HG03520 (cell line): ENCODE data around the gene ZG16B.
A peak's percentile ranks its signal among the peaks of the same experiment; 100 is the strongest.

Source experiments
- ATAC-seq: cut with Tn5 transposase; IDR thresholded peaks from one replicate; pipeline ENCODE4 v1.9.1; 2021; ENCODE audit warnings: mild to moderate bottlenecking, moderate library complexity; ENCODE audit not compliant: unreplicated experiment

ZG16B gene

DNA sequence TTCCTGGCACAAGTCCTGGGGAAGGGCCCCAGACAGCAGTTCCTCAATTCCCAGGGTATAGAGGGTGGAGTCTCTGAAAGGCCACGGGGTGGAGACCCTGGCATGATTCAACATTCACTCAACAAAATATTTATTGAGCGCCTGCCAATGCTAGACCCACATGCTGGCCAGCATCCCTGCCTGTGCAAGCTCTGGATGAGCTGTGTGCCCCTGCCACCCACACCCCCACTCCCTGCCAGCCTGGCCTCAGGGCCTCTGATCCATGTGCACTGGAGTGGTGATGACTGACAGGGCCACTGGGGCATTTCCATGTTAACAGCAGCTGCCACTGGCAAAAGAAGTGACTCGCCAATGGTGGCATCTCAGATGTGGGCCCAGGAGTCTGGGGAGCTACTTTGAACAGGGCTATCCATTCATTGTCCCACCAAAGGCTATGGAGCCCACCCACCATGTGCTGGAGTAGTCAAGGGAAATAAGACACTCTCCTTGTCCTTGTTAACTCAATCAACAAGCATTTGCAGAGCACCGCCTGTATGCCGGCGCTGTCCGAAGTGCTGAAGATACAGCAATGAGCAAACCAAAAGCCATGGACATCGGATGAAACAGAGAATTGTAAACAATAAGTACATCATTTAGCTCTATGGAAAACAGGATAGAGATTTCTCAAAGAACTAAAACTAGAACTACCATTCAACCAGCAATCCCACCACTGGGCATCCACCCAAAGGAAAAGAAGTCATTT is 30.9 kb downstream of the ZG16B start:
- no peak for ATAC-seq

DNA sequence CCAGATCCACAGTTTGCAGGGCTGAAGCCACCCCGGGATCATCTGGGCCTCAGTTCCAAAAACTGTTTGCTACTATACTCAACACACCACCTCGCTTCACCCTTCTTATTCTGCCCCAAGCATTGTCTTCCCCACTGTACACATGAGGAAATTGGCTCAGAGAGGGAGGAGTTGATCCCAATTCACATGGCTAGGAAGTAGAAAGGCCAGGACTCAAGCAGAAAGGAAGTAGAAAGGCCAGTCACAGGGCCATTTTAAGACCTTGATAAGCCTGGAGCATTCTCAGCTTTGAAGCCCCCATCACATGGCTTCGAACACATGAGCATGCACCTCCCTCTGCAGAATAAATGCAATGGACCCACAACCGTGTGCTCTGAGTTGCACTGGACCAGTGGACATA is 35.5 kb downstream of the ZG16B start:
- no peak for ATAC-seq

DNA sequence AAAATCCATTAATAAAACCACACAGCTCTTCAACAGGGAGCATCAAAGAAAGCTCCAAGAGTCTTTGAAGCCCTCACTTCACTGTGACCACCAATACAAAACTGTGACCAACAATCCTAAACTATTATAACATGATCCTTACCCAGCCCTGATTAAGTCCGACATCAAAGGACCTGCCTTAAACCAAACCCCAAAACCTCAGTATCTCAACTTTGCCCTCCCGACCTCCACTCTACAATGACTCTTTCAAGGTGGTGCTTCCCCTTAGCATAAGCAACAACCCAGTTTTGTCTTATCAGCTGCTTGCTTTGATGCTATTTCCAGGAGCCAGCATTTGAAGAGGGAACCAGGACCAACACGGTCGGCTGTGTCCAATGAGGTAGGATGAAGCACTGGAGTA is 36.3 kb downstream of the ZG16B start:
- no peak for ATAC-seq

DNA sequence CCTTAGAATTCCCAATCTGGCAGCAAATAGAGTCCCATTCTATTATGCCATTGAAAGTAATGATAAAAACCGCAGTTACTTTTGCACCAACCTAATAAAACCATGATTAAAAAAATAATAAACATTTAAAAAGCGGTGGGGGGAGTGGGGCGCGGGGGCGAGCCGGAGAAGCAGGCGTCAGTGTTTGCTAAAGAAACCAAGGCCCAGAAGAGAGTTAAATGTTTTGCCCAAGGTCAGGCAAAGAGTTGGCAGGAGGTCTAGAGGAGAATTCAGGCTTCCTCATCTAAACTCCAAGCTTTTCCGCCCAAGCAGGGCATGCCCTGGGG is 37.5 kb downstream of the ZG16B start:
- no peak for ATAC-seq

DNA sequence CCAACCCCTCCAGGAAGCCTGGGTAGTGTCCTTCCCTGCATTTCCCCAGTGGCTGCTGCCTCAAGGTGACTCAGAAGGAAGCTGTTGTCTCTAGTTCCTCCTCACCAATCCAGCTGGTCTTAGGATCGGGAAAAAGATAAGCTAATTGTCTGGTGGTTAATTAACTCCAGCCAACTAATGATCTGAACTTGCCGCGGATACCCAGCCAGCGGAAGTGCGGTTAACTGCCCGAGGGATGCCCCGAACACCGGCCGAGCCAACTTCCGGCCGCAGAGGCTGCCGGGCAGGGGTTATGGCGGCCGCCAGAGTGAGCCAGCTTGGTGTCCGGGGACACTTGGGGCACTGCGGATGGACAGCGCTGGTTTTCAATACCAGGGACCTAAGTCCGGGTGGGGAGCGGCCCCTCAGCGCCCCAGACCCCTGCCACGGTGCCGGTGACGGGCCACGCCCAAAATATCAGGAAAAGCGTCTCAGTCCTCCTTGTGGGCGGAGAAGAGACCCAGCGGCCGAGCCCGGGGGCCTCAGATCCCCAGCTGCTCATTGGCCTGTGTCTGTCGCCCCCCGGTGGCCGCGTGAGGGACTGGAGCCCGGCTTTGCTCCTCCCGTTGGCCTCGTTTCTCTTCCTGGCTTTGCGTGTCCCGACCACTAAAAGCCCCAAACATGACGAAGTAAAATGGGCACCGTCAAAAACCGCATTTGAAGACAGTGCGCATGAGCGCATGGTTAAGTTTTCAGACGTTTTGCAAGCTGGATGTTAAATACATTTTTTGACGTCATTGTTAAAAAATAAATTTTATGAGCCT is 38.1 kb downstream of the ZG16B start:
- peak; percentile 72 for ATAC-seq

DNA sequence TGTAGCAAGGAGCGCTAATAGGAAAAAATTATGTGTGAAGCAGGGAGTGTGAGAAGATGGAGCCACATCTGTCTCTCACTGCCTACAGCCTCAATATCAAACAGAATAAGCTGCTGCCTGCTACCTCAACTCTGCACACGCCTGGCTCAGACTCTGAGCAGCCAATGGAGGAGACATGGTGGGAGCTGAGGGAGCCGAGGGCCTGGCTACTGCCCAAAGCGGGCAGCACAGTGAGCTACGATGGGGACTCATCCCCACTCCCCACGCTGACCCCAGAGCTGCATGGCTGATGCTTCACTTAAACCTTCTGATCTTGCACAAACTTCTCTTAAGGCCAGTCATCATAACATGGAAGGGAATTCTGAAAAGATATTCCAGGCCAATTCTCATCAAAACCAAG is 41.8 kb downstream of the ZG16B start:
- ATAC-seq: no peak

DNA sequence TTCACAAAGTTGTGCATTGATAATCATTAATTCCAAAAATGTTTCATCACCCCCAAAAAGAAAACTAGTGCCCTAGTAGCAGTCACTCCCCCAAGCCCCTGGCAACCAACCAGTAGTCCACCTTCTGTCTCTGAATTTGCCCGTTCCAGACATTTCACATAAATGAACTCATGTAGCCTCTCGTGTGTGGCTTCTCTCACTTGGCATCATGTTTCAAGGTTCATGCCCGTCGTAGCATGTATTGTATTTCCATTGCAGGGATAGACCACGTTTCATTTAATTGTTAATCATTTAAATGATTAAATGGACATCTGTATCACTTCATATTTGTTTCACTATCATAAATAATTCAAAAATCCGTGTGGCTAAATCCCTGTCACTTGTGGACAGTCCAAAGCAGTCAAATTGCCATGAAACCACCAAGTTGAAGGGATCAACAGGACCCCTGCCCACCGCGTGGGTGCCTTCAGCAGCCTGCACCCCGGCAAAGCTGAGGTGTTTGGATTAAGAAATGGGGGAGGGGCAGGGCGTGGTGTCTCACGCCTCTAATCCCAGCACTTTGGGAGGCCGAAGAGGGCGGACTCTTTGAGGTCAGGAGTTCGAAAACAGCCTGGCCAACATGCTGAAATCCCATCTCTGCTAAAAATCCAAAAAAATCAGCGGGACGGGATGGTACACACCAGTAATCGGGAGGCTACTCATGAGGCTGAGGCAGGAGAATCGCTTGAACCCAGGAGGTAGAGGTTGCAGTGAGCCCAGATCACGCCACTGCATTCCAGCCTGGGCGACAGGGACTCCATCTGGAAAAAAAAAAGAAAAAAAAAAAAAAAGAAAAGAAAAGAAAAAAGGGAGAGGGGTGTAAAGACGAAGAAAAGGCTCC is 44.2 kb downstream of the ZG16B start:
- ATAC-seq: no peak

DNA sequence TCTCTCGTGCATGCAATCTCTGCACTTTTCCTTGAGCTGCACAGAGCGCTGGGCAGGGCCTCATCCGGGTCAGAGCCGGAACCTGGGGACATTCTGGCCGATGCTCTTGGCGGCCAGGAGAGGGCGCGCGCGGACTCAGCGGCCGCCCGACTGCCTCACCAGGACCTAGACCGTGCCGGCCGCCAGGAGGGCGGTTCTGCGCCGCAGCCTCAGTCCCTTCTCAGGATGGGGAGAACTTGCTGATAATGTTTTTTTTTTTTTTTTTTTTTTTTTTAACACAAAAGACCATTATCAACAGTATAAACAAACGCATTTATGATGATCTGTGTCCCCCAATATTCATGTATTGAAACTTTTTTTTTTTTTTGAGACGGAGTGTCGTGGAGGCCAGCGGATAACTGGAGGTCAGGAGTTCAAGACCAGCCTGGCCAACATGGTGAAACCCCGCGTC is 44.8 kb downstream of the ZG16B start:
- peak; percentile 48 for ATAC-seq

DNA sequence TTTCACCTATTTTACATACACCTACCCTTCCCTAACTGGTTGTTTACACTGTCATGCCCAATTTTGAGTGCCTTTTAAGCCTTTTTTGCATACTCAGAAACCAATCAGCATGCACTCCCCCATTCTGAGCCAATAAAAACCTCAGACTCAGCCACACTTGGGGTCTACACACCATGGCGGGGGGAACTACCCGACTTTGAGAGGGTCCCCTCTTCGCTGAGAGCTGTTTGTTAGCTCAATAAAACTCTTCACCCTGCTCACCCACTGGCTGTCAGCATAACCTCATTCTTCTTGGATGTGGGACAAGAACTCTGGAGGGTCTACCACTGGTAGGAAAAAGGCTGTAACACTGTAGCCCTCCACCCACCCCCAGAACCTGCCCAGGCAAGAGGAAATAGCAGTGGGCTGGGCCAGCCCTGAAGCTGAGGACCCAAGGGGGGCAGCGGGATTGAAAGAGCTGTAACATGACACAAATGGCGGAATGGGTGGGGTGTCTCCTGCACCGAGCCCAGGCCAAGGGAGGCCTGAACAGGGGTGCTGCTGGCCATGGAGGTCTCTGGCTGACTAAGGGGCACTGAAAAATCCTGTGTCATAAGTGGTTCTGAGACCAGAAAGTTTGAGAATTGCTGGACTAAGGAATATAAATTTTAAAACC is 49.9 kb downstream of the ZG16B start:
- no peak for ATAC-seq
